K562 (cell line): ENCODE data around the gene PBXIP1. TPM values are rescaled to one million over a fixed set of nuclear protein-coding genes. Genes with fewer than 3 reads are reported as not detected.

Experiments
- ELK1 ChIP-seq: sonication (generic); formaldehyde crosslinking; IDR thresholded peaks from 2 replicates; pipeline ENCODE4 v1.8.1; 2022; ENCODE audit warnings: missing genetic modification reagents
- EP300 ChIP-seq: IDR thresholded peaks from 2 replicates; pipeline ENCODE4 v1.6.1; 2012; ENCODE audit warnings: low read length, improper control_type of control experiment
- NCOR1 ChIP-seq: fragments of 450-650 bp; IDR thresholded peaks from 2 replicates; pipeline ENCODE4 v1.6.1; 2016; ENCODE audit warnings: mild to moderate bottlenecking, moderate library complexity
- RBFOX2 ChIP-seq: fragments of 200-400 bp; formaldehyde crosslinking; IDR thresholded peaks from 2 replicates; pipeline ENCODE4 v1.6.1; 2017; ENCODE audit warnings: low read depth, mild to moderate bottlenecking, low read length, moderate library complexity
- SLC30A9 ChIP-seq: fragments of 250-450 bp; sonication (Bioruptor Pico); IDR thresholded peaks from 2 replicates; pipeline ENCODE4 v1.8.0; 2022; ENCODE audit warnings: mild to moderate bottlenecking, moderate library complexity
- ZBTB40 ChIP-seq, 2 experiments: fragments of 450-650 bp in 1 of 2; sonication (generic) in 1 of 2; formaldehyde crosslinking in 1 of 2; IDR thresholded peaks; 2 replicates each; pipeline versions ENCODE4 v1.7.1 to v1.9.0; 2016 to 2022; ENCODE audit warnings: inconsistent platforms in 1 of 2, mild to moderate bottlenecking in 1 of 2, missing genetic modification reagents in 1 of 2
- polyA plus RNA-seq, 8 experiments: library from polyadenylated mRNA; depleted of rRNA in 4 of 8; stranded (reverse) in 5 of 8; unstranded in 3 of 8; fragments of >200 nt; fragmentation: Nextera tagmentation in 2 of 8; fragmentation: Illumina TruSeq in 1 of 8; extraction: Ambion mirVana in 2 of 8; extraction: Trizol in 1 of 8; gene quantifications; 2 replicates each; pipeline versions ENCODE4 v1.2.1 to v1.2.3, GENCODE V29; 2011 to 2014; ENCODE audit warnings: inconsistent platforms in 1 of 8, missing spikeins in 1 of 8
- total RNA-seq, 7 experiments: library from RNA; depleted of rRNA in 6 of 7; stranded (reverse); fragments of >200 nt in 6 of 7; fragmentation: Illumina TruSeq in 2 of 7; extraction: Trizol in 2 of 7; gene quantifications; 2 replicates each; pipeline versions ENCODE4 v1.2.1 to v1.2.3, GENCODE V29; 2011 to 2021; ENCODE audit warnings: low replicate concordance in 1 of 7

PBXIP1 gene
- total and polyA plus RNA-seq, 9 of the 15 experiments (the other 6 are each of a cell fraction or from before 2014, with no cell fraction given), result 0.13 to 8.3 (median 5.8) TPM

GRCh38 chr1:155003766-155004351 lies 48.0 kb upstream of the PBXIP1 start (continued):
- TF ChIP-seq EP300, result peak; percentile 32; the same call in 1 of the 2 replicates
- no peak for TF ChIP-seq ELK1 (CRISPR knock-in tag)
- TF ChIP-seq SLC30A9 (CRISPR knock-in tag), result no peak
- TF ChIP-seq RBFOX2, result peak; percentile 36; the same call in 1 of the 2 replicates
- peak; percentile 82 for TF ChIP-seq ZBTB40 (IDR thresholded peaks at IDR 0.05)
- TF ChIP-seq ZBTB40 (CRISPR knock-in tag; IDR thresholded peaks at IDR 0.05), result no peak
- peak; percentile 42; the same call in 1 of the 2 replicates for TF ChIP-seq NCOR1
